Measurements from ENCODE around the gene SOCS2. TPM values are rescaled to one million over a fixed set of nuclear protein-coding genes. Genes with fewer than 3 reads are reported as not detected.

The SOCS2 gene
- total and polyA plus RNA-seq, 2 of the 8 experiments (the other 6 are each of a cell fraction or from before 2014, with no cell fraction given) = 14.5 to 18.0 TPM

- TF ChIP-seq CHD7 (IDR thresholded peaks at IDR 0.05; ENCODE audit: insufficient replicate concordance, low read length) = no peak
- TF ChIP-seq ZNF274 (IDR thresholded peaks at IDR 0.05; ENCODE audit: borderline replicate concordance, extremely low read depth, low read length) = no peak
- TF ChIP-seq RFX5 (IDR thresholded peaks at IDR 0.05; ENCODE audit: borderline replicate concordance, low read depth, low read length) = no peak
- no peak for TF ChIP-seq TAF7 (optimal IDR thresholded peaks at IDR 0.05; ENCODE audit: borderline replicate concordance, low read depth, low read length)
- no peak for TF ChIP-seq EP300 (IDR thresholded peaks at IDR 0.05; ENCODE audit: borderline replicate concordance in 1 of 2, low read depth in 2 of 2, low read length in 2 of 2)
- TF ChIP-seq PHF8 (conservative IDR thresholded peaks at IDR 0.05; ENCODE audit: low read depth, low read length) = no peak
- no peak for TF ChIP-seq RXRA (IDR thresholded peaks at IDR 0.05; ENCODE audit: insufficient read depth, low read depth, low read length)
These were observed 8.9 kb downstream of the SOCS2 start (continued) for GRCh38 chr12:93581370-93581769.
